ENCODE results near the gene RFX4.
"Not testable (repeated sequence)": the region's sequence is repeated elsewhere in the genome, so short reads cannot be mapped to it uniquely, and the experiment has no call there.

RFX4 gene

DNA sequence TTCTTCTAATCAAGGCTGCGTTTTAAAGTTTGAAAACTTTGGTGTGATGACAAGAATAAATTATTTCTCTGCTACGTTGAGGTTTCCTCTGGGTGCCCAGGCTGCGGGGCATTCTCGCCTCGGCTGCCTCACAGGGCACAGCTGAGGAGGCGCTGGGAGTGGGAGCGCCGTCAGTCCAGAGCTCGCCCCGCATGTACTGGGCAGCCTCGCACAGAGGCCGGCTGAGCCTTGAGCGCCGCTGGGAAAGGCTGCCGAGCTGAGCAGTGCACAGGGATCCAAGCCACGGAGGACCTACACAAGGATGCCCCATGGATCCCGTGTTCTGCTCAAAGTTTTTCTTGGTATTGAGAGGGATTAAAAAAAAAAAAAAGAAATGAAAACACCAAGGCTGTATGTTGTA, 11.6 kb downstream of the RFX4 start:
- DNase-seq = no peak

DNA sequence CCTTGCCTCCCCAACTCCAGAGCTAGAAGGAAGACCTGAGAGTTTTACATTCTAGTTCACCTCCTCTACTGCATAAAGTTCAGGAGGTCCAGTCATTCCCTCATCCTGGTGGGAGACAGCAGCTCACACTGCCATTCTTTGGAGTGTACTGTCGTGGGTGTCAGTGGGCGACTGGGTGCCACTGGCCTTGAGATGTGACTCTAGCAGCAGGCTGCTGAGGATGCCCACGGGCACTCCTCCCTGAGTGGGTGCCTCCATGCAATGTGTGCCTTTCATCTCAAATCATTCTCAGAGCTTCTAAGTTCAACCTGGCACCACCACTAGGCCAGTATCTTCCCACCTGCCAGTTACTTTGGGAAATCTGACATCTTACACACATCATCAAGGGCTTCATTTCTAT, 12.5 kb downstream of the RFX4 start:
- no peak for DNase-seq

GRCh38 chr12:106598003-106598402, 15.2 kb downstream of the RFX4 start:
- no peak for DNase-seq

- no peak for DNase-seq
Measured at GRCh38 chr12:106599302-106599701, 16.5 kb downstream of the RFX4 start.

- no peak for DNase-seq
Measured at GRCh38 chr12:106600503-106600902, 17.7 kb downstream of the RFX4 start.

DNA sequence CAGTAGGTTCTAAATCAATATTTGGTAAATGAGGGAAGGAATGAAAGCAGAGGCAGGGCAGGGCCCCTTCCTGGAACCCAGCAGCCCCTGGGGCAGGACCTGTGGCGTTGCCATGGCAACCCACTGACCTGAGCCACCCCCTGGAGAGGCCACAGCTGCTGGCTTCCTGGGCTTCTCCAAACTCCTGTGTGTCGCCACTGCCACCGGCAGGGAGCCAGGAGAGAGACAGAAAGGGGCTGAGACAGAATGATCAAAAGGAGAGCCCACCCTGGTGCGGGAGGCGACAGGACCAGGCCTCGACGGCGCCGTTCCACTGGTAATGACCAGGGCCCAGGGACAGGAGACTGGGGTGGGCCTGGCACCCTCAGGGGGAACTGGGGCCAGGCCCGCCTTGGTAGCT, 18.2 kb downstream of the RFX4 start:
- DNase-seq = no peak

DNA sequence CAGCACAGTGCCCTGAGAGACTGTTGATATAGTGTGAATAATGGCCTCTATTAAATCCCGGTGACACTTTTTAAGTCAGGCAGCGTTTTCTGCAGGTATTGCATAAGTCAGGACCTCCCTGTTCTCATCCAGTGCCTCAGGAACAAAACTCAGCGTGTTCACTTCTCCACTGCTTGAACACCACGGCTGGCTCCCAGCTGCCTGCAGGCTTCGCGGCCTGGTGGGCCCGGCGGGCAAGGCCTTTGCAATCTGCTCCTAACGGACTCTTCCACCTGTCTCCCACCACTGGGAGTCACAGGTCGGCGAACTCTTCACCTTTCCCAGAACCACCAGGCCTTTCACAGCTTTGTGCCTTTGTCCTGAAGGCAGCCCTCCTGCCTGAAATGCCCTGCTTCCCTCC, 18.7 kb downstream of the RFX4 start:
- no peak for DNase-seq

DNA sequence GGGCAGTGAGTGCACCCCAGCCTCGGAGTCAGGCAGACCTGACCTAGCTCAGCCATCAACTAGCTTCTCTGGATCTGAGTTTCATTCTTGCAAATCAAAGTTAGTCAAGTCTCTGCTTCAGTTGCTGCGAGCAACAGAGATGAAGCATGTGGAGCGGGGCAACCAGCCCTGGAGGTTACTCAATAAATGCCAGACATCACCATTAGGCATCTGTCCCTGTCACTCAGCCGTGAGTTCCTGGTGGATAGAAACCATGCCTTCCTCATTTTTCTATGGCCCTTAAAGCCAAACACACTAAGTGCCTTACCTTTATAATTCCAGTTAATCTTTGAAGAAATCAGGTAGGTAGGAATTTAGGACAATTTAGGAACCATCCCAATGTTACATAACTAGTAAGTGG, 19.3 kb downstream of the RFX4 start:
- DNase-seq = no peak

GRCh38 chr12:106605254-106605653, 22.4 kb downstream of the RFX4 start:
- DNase-seq = no peak

DNA sequence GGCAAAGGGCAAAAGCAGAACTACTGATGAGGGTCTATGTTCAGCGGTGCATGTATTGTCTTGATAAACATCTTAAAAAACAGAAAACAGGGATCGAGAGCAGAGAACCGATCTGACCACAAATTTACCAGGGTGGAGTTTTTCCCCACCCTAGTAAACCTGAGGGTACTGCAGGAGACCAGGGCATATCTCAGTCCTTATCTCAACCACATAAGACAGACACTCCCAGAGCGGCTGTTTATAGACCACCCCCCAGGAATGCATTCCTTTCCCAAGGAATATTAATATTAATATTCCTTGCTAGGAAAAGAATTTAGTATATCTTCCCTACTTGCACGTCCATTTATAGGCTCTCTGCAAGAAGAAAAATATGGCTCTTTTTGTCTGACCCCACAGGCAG, 37.8 kb downstream of the RFX4 start:
- DNase-seq = not testable (repeated sequence)

DNA sequence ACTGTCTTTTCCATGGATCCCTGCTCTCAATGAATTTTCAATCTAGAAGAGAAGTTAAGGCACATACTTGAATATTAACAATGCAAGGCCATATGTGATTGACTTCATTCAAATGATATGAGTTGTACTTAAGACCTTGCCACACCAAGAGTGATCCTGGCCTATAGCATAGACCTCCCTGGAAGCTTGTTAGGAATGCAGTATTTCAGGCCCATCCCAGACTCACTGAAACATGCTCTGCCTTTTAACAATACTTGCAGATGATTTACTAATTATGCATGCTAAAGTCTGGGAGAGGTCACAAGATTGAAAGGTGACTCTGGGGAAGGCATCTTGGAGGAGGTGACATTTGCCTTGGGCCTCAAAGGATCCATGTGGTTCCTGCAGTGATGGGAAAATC, 43.2 kb downstream of the RFX4 start:
- DNase-seq = no peak

DNA sequence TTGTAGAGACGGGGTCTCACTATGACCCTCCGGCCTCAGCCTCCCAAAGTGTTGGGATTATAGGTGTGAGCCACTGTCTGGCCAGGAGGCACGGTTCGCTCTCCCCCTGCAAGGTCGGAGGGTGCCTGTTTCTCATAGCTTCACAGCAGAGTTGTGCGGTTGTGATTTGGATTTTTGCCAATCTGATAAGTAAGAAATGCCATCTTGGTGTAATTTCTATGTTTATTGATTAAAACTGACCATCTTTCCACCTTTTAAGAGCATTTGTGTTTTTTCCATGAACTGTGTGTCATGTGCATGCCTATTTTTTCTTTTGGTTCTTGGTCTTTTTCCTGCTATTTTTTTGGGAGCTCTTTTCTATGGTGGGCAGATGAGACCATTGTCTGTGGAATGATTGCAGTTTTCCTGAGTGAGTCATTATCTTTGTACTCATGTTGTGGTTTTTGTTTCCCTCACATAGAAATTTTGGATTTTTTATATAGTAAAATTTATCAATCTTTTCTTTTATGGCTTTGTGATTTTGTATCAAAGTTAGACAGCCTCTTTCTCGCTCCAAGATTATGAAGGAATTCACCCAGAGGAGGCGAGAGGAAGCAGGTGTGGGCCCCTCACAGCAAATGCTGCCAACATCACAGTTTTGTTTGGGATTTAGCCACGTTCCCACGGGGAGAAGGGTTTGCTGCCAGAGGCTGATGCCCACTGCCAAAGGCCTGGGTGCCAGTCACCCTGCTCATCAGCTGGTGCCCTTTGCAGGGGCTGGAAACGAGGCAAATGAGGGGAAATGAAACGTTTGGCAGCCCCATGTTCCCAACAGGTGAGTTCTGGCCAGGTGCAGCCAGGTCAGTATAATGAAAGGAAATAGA, 47.2 kb downstream of the RFX4 start:
- DNase-seq = no peak

DNA sequence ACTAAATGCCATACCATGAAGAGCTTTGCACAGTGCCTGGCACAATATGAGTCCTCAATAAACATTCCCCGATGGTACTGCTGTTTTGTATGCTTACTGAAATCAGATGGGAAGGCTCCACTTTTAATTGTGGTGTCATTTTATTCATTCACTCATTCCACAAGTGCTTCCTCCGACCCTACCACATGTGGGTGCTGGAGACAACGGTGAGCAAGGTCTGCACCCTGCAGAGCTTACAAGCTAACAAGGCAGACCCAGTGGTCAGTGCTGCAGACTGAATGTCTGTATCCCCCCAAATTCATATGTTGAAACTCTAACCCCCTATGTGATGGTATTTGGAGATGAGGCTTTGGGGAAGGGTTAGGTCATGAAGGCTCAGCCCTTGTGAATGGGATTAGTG, 48.3 kb downstream of the RFX4 start:
- DNase-seq = no peak

GRCh38 chr12:106631797-106632196, 49.0 kb downstream of the RFX4 start:
- no peak for DNase-seq

DNA sequence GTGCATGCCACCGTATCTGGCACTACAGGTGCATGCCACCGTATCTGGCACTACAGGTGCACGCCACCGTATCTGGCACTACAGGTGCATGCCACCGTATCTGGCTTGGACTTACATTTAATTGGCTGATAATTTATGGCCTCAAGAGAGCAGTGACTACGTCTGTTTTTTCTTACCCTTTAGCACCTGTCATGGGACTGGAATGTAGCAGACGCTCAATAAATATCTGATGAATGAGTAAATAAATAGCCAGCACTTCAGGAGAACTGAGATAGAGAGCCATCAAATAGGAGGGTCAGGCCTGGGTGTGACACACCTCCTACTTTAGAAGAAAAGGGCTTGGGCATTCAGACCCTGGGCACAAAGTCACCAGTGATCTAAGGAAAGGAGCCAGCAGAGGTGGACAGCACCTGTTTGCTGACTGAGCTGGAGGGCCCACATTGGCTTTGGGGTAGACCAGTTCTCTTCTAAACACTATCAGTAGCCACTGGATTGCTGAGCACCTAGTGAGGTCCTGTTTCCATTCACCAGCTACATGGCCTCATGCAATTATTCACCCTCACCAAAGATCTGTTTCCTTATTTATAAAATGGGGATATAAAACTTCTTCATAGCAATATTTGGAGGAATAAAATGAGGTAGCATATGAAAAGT, 50.1 kb downstream of the RFX4 start:
- DNase-seq = no peak

DNA sequence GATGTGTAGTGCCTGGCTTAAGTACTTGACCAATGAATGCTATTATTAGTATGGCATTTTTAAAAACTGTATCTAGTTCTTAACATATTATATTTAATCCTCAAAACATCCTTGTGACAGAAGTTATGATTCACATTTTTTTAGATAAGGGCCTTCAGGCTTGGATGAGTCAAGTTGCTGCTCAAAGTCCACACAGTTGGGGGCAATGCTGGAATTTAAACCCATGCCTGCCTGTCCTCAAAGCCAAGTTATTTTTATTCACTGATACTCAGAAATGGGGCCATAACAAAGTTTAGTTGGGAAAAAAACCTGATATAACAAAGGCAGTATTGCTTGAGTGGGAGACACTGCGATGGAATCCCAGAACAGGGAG, 50.6 kb downstream of the RFX4 start:
- DNase-seq = no peak

GRCh38 chr12:106634206-106634605, 51.4 kb downstream of the RFX4 start:
- DNase-seq = no peak

DNA sequence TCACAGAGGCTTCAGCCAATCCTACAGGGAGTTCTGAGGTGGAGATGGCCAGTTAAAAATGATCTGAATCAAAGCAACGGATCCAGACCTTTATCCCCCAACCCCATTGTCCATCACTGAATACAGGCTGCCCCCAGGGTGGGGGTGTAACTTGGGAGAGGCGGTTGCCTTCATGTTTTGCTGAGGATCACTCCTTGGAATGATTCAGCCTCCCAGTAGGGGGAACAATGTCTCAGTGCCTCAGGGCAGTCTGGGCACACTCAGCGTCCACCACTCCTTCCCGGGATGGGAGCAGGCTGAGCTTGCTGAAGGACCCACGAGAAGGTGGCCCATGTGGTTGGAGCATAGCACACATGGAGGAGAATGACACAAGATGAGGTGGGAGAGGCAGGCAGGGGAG, 60.2 kb downstream of the RFX4 start:
- no peak for DNase-seq

- DNase-seq = no peak
Measured at GRCh38 chr12:106644335-106645073, 61.7 kb downstream of the RFX4 start.

- no peak for DNase-seq
Measured at GRCh38 chr12:106645074-106645421, 62.2 kb downstream of the RFX4 start.

GRCh38 chr12:106645465-106646330, 62.9 kb downstream of the RFX4 start:
- peak; percentile 6 for DNase-seq

GRCh38 chr12:106646472-106646871, 63.7 kb downstream of the RFX4 start:
- DNase-seq = no peak
